OCI-LY3 (cell line): ENCODE results near the gene CPED1.

ENCODE experiments used
- EZH2phosphoT487 ChIP-seq: fragments of 200-600 bp; shearing (Covaris generic); IDR thresholded peaks from 2 replicates; pipeline ENCODE4 v1.6.1; 2018; ENCODE audit warnings: antibody characterized with exemption, mixed run types, low read depth
- TF ChIP-seq, protein P1 (sequence below): fragments of 200-600, 300-600 bp; sonication (generic); IDR thresholded peaks from 2 replicates; pipeline ENCODE4 v1.5.1; 2014; ENCODE audit warnings: antibody characterized with exemption, low read length, low read depth

DNA sequence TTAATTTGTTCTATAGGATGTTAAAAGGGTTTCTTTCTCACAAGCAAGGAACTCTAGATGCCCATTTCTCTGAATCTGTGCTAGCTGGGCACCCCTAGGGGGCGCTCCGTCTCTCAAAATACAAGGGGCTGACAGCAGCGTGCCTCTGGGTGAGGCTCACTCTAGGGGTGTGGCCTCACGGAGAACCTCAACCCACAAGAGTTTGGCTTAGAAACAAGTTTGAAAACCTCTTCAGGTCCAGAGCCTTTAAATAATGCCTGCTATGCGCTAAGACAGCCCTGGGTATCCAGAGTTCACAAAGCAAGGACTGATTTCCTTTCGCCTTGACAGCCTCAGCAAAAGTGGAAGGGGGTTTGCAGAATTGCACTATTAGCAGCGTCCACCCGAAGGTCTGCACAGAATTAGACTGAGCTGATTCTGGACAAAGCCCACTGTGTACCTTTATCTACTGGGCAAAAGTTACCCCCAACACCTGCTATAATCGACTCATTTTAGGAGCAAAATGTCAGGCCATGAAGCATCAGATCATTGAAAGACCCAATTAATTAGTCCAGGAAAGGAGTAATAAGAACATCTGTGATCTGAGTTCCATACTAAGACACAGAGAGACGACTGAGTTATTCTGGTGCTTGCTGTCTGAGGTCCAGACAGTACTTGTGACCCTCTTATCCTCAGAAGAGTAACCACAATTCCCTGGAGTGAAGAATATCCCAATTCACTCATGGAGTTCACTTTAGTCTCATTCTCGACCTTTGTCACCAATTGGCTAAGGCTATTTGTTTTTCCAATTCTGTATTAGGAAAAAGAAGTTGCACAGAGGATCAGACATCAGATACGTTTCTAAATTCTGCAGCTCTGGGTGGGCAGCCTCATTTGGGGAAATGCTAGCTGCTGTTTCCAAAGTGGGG lies 574 bp upstream of the CPED1 start:
- TF ChIP-seq, protein P1, sequence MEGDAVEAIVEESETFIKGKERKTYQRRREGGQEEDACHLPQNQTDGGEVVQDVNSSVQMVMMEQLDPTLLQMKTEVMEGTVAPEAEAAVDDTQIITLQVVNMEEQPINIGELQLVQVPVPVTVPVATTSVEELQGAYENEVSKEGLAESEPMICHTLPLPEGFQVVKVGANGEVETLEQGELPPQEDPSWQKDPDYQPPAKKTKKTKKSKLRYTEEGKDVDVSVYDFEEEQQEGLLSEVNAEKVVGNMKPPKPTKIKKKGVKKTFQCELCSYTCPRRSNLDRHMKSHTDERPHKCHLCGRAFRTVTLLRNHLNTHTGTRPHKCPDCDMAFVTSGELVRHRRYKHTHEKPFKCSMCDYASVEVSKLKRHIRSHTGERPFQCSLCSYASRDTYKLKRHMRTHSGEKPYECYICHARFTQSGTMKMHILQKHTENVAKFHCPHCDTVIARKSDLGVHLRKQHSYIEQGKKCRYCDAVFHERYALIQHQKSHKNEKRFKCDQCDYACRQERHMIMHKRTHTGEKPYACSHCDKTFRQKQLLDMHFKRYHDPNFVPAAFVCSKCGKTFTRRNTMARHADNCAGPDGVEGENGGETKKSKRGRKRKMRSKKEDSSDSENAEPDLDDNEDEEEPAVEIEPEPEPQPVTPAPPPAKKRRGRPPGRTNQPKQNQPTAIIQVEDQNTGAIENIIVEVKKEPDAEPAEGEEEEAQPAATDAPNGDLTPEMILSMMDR = peak; percentile 95
- TF ChIP-seq EZH2phosphoT487 = no peak
